AG08396 (cell line): ENCODE results near the gene AHNAK.
"Not testable (repeated sequence)": the region's sequence is repeated elsewhere in the genome, so short reads cannot be mapped to it uniquely, and the experiment has no call there.

ENCODE experiments used
- DNase-seq: peaks from one replicate; pipeline ENCODE4 v3.0.0; 2012; ENCODE audit warnings: low spot score, mixed read lengths

AHNAK gene

DNA sequence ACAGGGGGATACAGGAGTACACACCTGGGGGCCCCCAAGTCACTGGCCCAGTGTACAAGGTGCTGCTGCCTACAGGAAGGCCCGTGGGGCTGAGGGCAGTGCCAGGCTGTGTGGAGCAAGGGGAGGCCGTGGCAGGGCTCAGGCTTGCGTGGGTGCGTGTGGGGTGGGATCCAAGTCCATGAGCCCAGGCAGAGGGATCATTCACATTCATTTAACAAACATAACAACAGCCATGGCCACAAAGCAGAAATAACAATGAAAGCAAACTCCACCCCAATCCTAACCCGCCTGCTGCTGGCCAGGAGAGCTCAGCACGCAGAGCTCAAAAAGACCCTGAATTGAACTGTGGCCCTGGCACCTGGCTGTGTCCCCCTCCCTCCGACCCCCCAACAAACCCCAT lies 144.8 kb downstream of the AHNAK start:
- no peak for DNase-seq

DNA sequence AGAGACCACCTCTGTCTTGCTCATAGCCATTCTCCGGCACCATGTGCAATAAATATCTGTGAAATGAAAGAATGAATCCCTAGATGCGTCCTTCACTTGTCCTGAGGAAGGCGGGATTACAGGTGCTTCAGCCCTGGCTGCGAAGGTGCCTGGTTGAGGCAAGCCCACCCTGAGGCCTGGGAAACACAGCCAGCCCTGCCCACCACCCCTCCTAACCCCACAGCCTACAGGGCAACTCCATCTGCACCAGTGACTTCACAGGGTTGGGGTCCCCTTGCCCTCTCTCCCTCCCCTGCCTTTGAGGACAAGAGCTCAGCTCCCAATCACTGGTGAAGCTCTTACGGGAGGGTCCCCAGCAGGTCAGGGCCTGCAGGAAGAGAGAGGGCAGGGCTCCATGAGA lies 145.2 kb downstream of the AHNAK start:
- DNase-seq = no peak

DNA sequence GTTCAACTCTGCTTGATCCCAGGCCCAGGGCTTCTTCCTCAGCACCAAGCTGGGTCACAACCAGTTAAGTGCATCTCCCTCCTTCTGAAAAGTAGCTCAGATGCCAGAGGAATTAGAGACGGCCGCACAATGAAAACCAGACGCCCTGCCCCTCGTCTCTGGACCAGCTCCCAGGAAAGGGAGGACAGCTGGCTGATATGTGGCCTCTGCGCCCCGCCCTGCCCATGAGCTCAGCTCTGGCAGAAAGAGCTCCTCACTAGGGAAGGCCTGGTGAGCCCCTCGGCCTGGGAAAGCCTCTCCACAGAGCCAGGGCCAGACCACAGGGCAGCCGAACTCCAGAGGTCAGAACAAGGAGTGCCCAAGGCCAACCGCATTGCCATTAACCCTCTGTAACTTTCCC lies 145.8 kb downstream of the AHNAK start:
- peak; percentile 91 for DNase-seq

DNA sequence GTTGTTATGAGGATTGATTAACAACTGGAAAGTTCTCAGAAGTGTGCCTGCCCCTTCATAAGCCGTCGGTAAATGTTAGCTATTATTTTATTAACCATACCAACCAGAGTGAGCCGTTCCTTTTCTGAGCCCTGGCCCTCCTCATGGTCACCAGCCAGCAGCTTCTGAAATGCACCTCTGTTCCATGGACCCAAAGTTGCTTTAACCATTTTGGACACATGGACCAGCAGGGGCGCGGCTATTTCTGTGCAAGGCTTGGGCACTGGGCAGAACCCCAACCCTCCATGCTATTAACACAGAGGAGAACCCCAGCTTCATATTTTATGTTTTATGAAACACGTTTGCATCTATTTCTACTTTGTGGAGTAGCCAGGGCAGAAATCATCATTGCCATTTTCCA lies 146.3 kb downstream of the AHNAK start:
- DNase-seq = no peak

DNA sequence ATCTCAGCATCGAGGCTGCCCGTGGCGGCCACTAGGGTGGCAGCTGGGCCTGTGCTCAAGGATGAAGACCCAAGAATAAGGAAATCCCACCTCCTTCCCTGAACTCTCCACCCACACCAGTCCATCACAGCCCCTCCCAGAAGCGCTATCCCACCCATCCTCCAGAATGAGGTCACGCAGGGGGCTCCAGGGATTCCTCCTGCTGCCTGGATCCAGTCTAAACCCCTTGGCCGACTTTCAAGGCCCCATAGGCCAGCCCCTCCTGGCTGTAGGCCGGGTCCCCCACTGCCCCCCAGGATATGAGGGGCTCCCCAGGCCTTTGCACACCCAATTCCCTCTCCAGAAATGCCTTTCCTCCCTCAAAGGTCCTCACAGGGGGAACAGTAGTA lies 146.7 kb downstream of the AHNAK start:
- DNase-seq = no peak

DNA sequence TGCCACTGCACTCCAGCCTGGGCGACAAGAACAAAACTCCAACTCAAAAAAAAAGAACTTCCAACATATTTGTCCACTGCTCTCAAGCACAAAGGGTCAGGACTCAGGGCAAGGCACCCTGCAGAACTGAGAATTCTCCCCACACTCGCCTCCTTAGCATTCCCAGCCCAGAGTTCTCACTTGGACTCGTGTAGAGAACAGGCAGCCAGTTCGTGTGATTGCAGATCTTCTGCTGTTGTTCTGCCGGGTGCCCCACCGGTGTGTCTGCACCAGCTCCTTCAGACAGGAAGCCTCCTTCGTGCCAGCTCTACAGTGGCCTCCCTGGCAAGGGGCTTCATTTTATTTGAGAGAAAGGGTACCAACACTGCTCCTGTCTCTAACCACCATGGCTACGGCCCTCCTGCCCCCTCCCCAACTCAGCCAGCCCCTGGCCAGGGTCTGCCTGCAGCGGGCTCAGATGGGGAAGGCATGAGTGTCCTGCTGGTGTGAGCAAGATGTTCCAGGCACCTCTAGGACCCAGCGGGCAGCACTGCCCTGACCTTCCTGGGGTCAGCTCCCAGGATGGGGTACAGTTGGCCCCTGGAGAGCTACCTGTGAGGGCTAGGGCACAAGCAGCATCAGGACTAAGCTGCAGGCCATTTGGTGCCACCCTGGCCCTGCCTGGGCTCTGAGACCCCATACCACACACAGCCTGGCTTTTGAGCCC lies 147.3 kb downstream of the AHNAK start:
- no peak for DNase-seq

DNA sequence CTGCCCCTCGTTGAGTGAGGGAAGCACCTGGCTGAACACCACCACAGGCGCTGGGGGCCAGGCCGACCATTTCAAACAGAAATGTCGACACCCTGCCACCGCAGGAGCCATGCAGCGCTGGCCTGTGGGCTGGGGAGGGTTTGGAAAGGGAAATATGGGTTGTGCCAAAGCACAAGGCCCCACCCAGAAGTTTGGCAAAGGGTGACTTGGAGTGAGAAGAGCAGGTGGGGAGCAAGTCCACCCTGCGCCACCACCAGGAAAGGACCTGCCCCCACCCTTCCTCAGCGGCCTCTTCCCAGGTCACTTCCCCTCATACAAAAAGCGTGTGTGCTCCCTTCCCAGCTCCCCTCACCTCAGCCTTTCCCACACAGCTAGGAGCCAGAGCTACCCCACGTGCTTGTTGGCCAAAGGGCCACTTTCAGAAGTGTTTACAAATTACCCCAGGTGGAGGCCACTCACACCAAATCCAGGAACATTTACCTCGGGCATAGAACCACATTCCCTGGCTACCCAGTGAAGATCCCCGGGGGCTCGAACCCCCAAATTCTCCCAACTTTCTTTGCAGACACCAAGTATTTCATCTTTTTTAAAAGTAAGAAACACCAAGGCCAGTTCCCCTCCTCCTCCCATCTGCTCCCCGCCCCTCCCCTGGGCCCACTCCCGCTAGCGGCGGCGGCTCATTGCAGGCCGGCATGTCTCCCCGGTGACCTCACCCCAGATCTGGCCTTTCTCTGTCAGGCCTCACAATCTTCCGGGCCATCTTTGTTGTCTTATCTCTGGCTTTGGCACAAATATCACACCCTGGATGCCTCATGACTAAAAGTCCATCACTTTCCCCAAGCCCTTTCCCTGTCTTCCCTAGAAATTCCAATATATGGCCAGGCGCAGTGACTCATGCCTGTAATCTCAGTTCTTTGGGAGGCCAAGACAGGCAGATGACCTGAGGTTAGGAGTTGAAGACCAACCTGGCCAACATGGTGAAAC lies 148.3 kb downstream of the AHNAK start:
- DNase-seq = no peak

DNA sequence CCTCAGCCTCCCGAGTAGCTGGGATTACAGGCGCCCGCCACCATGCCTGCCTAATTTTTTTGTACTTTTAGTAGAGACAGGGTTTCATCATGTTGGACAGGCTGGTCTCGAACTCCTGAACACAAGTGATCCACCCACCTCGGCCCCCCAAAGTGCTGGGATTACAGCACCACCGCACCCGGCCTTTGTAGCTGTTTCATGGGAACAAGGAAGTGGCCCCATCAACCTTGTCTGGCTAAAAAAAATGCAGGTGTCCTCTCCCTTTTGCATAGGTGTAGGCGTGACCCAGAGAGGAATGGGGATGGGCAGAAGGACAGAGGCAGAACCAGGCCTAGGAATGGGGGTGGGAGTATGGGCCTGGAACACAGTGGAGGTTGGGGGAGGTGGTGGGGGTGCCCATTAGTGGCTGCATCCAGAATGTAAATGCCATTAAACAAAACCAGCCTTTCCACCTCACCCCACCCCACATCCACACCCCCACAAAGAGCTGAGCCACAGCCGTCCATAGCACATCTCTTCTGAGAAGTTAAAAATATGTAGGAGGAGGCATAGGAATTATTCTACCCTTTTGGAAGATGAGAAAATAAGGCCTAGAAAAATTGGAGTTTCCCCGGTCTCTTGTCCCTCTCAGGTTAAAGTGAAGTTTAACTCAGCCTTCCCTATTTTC lies 150.6 kb downstream of the AHNAK start:
- no peak for DNase-seq

DNA sequence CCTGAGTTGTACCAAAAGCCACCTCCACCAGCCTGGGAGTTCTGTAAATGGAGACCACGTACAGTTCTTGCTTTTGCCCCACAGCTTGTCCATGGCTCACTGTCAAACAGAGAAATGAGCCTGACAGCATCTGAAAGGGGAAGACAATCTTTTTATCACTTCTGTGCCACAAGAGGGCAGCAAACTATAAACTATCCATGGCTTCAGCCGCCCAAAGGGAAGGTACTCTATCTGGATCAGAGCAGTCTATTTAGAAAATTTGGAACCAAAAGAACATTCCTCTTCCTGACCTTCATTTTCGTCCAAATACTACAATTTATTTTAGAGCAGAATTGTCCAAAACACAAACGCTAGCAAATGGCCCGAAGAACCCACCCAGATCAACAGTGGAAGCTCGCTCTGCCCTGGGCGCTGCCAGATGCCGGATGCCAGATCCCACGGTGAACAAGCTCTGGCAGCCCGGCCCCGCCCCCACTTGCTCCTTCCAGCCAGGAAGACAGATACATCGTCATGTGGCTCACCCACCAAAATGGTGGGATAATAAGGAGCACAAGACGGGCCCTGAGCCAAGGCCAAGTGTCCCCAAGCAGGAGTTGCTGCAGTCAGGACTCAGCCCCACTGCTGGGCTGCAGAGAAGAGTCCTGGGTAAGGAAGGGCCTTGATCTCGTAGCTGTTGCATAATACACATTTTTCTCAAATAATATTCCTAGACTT lies 151.6 kb downstream of the AHNAK start:
- DNase-seq = peak; percentile 76

DNA sequence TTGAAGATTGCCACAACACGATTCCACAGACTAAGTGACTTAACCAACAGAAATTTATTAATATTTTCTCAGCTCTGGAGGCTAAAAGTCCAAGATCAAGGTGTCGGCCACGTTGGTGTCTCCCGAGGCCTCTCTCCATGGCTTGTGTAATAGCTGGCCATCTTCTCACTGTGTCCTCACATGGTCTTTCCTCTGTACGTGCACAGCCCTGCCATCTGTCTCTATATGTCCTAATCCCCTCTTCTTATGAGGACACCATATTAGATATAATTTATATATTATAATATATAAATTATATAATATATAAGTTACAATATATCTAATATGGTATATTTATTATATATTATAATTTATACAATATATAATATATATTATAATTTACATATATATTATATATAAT lies 152.9 kb downstream of the AHNAK start:
- no peak for DNase-seq

DNA sequence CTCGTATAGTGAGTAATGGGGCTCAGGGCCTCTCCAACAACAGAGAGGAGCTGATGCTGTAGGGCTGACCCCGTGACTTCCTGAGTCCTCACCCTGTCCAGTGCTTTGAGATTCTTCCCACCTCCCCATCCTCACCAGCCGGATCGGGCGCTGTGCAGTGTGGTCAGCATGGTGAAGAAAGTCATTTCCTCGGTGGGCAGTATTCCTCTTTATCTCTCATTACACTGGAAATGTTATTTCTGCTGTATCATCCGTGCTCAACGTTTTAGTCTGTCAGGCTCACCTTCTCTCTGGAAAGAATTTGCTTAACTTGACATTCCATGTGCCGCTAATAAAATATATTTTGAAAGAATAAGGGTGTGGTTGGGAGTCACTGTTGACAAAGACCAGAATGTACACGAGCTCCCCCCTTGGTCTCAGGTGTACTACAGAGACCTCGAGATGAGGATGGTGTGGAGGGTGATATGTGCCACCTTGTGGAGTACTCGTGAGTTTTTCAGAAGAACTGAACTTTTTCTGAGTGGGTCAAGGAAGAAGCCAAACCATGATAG lies 153.5 kb downstream of the AHNAK start:
- no peak for DNase-seq

DNA sequence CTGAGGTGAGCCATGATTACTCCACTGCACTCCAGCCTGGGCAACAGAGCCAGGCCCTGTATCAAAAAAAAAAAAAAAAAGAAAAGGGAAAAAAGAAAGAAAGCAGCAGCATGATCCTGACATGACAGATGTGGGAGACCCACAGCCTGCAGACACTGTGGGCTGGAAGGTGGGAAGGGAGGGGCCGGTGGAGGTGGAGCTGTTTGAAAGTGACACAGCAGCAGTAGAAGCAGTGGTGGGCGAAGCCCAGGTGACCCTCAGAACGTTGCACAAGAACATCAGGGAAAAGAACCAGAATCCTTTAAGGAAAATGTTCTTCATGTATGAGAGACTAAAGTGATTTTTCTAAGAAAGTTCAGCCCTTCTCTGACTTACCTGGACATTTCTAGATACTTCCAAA lies 154.1 kb downstream of the AHNAK start:
- DNase-seq = no peak

DNA sequence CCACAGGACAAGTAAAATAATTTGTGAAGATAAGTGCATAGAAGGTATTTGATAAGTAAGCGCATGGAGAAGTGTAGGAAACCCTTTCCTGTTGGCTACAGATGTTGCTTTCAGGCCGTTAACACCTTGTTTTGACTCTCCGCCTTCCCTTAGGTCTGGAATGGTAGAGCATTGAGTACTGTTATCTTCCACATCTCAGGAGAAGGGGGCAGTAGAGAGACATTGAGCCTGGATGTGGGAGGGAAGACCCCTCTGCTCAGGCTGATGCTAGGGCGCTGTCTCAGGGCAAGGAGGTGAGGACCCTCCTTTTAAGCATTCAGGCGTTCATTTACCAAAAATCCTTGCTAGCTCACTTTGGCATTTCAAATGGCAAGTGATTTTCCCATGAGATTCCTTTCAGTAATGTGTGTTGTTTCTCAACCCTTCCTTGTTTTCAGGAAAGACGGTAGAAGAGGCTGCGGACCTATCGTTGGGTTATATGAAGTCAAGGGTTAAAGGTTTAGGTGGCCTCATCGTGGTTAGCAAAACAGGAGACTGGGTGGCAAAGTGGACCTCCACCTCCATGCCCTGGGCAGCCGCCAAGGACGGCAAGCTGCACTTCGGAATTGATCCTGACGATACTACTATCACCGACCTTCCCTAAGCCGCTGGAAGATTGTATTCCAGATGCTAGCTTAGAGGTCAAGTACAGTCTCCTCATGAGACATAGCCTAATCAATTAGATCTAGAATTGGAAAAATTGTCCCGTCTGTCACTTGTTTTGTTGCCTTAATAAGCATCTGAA lies 154.8 kb downstream of the AHNAK start:
- no peak for DNase-seq

DNA sequence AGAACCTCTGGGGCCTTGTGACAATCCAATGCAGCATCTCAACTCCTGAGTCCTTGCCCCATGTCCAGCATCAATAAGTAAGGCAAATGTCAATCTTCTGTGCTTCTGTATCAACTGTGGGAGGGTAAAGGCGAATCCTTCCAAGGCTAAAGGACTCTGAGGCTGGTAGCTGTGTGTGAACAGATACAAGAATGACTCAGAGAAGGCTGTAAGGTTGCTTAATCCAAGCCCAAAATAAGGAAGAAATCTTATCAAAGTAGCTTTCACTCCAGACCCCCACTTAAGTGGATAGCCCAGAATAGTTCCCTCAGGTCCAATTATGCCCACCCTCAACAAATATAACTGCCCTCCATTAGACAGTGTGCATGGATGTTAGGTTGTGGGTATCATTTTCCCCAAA lies 155.9 kb downstream of the AHNAK start:
- no peak for DNase-seq

DNA sequence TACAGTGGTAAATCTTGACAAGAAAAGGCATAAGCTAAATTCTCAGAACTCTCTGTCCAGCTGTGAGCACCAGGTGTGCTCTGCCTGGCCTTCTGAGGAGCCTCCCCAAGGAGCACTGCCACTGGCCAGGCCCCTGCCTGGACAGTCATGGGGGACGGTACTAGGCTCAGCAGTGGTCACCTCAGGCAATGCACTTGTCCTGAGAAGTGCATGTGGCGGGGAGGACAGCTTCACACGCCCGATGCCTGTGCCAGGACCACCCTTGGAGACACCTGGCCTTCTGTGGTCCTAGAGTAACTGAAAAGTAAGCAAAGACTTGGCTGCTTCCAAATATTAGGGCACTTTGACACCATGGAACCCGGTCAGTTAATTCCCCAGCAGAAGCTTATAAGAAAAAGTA lies 156.4 kb downstream of the AHNAK start:
- no peak for DNase-seq

DNA sequence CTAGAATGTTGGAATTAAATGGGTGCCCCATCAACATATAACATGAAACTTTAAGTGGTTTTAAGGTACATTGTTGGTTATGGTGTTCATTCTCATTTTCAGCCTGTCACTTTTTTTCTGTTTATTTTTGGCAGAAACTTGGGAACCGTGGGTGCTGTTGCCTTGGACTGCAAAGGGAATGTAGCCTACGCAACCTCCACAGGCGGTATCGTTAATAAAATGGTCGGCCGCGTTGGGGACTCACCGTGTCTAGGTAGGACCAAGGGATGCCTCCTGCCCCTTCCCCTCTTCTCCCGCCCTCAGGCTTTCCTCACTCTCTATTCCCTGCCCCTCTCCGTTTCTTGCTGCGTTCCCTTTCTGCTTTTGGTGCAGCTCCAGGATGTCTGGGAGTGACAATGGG lies 157.6 kb downstream of the AHNAK start:
- no peak for DNase-seq

DNA sequence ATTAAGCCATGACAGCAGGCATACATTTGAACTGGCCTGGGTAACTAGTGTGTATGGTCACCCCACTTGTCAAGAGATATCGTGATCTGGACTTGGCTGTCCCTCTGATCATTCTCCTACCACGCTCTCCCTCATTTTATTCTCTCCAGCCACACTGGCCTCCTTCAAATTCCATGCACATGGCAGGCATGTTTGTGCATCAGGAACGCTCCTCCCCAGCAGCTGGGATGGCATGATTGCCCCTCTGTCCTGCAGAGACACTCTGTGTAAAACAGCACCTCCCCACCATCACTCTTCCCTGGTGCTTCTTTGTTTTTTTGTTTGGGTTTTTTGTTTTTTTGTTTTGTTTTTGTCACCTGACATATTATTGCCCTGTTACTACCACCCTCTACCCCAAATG lies 159.2 kb downstream of the AHNAK start:
- DNase-seq = no peak

DNA sequence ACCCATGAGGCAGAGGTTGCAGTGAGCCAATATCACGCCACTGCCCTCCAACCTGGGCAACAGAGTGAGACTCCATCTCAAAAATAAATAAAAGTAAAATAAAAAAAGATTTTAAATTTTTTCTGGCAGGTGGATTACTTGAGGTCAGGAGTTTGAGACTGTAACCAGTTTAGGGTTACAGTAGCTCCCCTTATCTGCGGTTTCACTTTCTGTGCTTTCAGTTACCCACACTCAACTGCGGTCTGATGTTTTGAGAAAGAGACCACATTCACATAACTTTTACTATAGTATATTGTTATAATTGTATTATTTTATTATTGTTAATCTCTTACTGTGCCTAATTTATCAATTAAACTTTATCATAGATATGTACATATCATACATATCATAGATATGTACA lies 160.5 kb downstream of the AHNAK start:
- DNase-seq = not testable (repeated sequence)

DNA sequence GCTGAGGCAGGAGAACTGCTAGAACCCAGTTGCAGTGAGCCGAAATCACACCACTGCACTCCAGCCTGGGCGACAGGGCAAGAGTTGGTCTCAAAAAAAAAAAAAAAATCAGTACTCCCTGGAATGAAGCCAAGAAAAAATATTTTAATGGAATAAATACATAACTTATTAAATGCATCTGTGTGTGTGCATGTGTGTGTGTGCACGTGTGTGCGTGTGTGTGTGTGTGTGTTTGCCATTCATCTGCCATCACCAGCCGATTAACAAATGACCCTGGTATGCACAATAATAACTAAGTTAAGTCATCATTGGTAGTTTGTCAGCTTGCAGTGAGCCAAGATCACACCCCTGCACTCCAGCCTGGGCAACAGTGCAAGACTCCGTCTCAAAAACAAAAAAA lies 162.8 kb downstream of the AHNAK start:
- DNase-seq = no peak
